DMS79 treated with DMSO at 0.1 percent for 48 hours (cell line): ENCODE data around the gene ZSWIM9.
"Not testable (repeated sequence)": the region's sequence is repeated elsewhere in the genome, so short reads cannot be mapped to it uniquely, and the experiment has no call there.

Experiments
- DNase-seq: peaks from one replicate; lab custom pipeline; 2025; lab: John Stamatoyannopoulos, UW

The ZSWIM9 gene

DNA sequence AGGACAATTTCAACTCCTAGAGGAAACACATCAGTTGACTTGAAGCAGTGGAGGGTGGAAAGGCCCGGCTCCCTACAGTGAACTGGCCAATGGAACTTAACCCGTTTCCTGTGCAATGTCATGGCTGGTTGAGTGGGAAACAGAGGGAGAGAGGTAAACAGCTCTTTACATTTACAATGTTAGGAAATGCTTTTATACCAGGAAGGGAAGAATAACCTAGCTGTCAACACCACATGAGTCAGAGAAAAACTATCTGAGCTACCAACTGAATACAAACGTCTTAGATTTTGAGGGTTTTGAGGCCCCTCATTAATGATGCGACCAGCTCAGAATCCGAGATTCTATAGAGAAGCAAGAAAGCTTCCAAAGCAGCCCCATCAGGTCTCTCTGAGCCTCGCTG is 48.5 kb downstream of the ZSWIM9 start:
- no peak for DNase-seq

DNA sequence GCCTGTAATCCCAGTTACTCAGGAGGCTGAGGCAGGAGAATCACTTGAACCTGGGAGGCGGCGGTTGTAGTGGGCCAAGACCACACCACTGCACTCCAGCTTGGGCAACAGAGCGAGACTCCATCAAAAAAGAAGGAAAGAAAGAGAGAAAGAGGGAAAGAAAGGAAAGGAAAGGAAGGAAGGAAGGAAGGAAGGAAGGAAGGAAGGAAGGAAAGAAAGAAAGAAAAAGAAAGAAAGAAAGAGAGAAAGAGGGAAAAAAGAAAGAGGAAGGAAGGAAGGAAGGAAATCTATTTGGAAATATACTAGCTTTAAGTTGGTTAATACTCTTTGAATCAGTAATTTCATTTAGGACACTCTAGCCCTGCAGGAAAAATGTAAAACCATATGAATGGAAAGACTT is 50.3 kb downstream of the ZSWIM9 start:
- DNase-seq = not testable (repeated sequence)

GRCh38 chr19:48221628-48222027 is 51.1 kb downstream of the ZSWIM9 start:
- no peak for DNase-seq

DNA sequence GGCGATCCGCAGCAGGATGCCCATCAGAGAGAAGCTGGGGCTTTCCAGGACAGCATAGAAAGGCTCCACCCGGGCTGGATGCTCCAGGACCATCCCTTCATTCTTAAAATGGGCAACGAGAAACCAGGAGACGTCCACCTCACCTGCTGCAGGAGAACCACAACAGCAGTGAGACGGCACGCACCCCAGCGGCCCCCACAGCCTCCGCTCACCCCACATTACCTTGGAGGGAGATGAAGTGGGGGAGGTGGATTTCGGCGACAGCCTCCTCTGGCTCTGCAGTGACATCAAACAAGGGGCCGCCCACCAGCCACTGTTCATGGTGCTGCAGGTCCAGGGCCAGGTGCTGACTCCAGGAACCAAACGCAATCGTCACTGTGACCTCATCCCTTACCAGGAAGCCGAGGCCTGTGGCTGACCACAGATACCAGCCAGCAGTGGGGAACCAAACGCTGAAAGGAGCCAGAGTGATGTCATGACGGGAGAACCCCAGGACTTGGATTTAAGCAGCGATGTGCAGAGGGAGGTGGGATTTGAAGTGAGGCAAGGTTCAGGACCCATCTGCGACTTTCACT is 60.2 kb downstream of the ZSWIM9 start:
- DNase-seq = no peak

GRCh38 chr19:48237057-48237456 is 66.6 kb downstream of the ZSWIM9 start:
- DNase-seq = no peak

- no peak for DNase-seq
Measured at GRCh38 chr19:48239120-48239519, 68.6 kb downstream of the ZSWIM9 start.

GRCh38 chr19:48239582-48240141 is 69.2 kb downstream of the ZSWIM9 start:
- DNase-seq = no peak

- not testable (repeated sequence) for DNase-seq
Measured at GRCh38 chr19:48241771-48242170, 71.3 kb downstream of the ZSWIM9 start.

DNA sequence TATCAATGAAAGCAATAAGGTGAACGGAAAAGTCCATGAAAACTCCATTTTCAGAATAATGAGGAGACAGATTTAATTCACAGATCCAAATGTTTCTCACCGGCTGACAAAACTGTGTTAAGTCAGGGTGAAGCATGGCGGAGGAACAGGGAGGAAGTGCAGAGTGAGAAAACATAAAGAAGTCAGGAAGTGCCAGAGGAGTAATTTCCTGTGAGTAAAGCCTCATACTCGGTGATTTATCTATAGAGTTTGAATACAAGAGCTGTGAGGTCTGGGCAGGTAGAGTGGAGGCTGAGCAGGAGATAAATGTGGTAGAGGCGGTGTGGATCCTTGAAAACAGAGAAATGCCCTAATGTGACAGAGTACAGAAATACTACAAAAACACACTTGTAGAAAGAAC is 73.8 kb downstream of the ZSWIM9 start:
- DNase-seq = no peak

DNA sequence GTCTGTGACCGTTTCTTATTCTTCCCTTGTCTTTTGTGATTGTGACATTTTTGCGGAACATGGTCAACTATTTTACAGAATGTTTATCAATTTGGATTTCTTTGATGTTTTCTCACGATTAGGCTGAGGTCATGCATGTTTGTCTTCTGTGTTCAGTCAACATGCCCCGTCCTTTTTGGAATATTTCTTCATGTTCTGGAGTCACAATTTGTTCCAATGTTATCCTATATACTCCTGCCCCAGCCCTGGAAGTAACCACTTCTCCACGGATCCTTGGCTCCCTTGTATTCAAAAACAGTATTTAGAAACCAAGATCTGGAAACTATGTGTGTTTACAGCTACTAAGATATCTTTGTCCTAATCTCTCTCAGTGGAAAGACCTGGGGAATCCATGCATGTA is 75.6 kb downstream of the ZSWIM9 start:
- no peak for DNase-seq

DNA sequence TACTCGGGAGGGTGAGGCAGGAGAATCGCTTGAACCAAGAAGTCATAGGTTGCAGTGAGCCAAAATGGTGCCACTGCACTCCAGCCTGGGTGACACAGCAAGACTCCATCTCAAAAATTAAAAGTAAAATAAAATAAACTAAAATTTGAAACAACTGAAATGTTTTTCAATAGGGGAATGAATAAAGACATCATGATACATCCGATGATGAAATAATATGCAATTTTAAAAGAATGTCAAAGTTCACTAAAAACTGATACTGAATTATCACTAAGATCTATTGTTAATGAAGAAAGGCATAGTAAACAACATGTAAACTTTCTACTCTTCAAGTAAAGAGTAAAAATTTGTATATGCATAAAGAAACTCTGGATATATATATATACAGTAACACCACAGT is 76.7 kb downstream of the ZSWIM9 start:
- no peak for DNase-seq
